Measurements from ENCODE around the gene KRTAP5-4.
"Not testable (repeated sequence)": the region's sequence is repeated elsewhere in the genome, so short reads cannot be mapped to it uniquely, and the experiment has no call there.

The KRTAP5-4 gene

DNA sequence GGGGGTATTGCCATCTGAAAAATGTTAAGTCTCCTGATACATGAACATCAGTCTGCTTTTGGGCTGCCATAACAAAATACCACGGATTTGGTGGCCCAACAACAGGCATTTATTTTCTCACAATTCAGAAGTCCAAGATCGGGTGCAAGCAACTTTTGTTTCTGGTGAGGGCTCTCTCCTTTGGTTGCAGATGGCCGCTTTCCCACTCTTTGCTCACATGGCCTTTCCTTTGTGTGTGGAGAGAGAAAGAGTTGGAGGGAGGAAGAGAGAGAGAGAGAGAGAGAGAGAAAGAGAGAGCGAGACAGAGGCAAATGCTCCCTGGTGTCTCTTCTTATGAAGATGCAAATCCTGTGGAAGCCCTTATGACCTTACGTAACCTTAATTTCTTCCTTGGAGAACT lies 21.3 kb downstream of the KRTAP5-4 start:
- DNase-seq (ENCODE audit: low read depth), result no peak

DNA sequence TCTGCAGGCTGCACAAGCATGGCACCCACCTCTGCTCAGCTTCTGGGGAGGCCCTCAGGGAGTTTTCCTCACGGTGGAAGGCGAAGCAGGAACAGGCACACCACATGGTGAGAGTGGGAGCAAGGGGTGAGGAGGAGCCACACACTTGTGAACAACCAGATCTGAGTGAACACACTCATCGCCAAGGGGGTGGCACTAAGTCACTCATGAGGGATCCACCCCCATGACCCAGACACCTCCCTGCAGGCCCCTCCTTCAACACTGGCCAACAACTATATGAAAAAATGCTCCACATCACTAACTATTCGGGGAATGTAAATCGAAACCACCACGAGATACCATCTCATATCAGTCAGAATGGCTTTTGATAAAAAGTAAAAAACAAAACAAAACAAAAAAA lies 23.1 kb downstream of the KRTAP5-4 start:
- peak; percentile 67 for DNase-seq (ENCODE audit: low read depth)

DNA sequence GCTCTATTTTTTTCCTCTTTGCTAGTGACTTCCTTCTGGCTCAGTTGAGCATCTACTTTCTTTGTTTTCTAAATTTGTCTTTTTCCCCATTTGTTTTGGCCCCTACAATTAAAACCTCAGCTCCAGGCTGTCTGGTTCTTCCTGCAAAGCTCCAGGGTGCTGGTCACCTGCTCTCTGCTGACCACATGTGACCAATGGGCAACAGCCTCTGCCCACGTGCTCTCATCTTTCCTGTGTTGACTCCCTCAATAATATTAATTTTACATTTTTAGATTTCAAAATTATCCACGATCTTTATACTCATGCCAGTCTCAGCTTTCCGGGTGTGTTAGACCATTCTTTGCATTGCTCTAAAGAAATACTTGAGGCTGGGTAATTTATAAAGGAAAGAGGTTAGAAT lies 23.5 kb downstream of the KRTAP5-4 start:
- DNase-seq (ENCODE audit: low read depth), result not testable (repeated sequence)

DNA sequence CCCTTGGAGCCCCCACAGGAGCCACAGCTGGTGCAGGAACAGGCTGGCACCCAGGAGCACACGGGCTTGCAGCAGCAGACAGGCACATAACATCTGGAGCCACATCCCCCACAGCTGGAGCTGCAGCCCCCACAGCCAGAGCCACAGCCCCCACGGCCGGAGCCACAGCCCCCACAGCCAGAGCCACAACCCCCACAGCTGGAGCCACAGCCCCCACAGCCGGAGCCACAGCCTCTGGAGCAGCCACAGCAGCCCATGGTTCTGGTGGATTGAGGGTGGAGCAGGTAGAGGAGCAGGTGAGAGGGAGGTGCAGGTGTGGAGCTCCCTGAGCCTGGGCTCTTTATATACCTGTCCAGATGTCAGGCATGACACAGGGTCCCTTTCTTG lies 24.0 kb downstream of the KRTAP5-4 start, which contains the start of gene KRTAP5-2:
TSS of gene KRTAP5-2 (minus strand) at position 301 of the 387 bp plus-strand sequence. CDS start at position 257, 44 bp downstream.
- DNase-seq (ENCODE audit: low read depth), result no peak

DNA sequence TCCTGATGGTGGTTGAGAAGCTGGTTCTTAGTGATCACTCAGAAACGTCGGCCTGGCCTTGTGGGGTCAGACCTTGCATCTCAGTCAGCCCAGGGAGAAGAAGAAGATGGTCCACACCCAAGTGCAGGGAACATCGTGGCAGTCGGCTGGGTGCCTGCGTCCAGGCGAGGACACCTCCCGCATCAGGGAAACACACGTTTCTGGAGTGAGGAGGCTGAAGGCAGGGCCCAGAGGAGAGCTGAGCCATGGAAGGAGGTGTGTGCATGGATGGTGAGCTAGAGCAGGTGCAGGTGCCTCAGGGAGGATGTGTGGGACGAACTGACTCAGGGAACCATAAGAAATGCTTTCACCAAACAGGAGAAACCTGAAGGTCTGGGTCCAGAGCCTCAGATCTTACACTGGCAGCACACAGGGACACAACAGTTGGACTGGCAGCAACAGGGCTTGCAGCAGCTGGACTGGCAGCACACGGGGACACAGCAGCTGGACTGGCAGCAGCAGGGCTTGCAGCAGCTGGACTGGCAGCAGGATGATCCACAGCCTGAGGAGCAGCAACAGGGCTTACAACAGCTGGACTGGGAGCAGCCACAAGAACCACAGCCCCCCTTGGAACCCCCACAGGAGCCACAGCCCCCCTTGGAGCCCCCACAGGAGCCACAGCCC lies 24.5 kb downstream of the KRTAP5-4 start:
- DNase-seq (ENCODE audit: low read depth), result no peak

DNA sequence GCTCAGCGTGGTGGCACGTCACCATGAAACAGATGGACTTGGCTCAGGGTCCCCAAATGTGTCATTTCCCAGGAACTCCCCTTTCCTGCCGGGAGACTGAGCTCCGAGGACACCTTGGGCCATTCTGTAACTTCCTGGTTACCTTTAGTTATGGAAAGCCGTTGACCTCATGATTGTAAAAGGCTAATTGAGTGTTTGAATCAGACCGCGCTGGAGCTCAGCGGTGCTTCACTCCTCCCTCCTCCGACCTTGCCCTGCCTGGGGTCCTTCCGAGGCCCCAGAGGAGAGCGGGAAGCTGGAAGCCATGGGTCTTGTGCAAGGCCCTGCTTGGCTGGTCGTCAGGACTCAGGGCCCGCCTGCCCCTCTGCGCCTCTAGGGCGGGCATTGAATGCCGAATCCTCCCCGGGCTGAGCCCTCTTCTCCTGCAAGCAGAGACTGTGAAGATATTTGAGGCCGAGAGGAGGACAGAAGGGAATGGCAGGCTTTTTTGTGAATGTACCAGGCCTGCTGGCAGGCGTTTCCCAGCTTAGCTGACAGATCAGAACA lies 25.3 kb downstream of the KRTAP5-4 start:
- not testable (repeated sequence) for DNase-seq (ENCODE audit: low read depth)

DNA sequence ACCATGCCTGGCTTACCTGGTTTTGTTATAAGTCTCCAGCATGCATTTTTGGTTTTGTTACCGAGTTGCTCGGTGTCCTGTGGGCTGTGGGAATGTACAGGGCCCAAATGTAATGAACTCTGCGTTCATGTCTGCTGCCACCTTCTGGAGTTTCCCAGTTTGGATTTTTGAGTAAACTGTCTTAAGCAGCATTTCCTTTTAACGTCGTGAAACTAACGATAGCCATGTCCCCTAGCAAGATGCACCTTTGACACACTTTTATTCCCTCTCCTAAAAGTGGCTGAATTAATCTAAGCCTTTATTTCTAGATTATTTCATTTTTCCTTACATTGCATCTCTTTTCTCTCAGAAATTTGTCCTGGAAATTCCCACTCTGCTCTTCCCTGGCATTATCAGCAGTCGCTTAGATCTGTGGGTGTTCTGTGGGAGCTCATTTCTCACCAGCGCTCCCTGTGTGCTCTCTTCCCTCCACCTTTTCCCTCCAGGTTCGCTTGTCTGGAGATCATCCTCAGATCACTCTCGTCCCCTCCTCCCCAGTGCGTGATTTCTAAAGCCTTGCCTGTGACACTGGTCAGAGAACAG lies 25.9 kb downstream of the KRTAP5-4 start:
- peak; percentile 7 for DNase-seq (ENCODE audit: low read depth)

DNA sequence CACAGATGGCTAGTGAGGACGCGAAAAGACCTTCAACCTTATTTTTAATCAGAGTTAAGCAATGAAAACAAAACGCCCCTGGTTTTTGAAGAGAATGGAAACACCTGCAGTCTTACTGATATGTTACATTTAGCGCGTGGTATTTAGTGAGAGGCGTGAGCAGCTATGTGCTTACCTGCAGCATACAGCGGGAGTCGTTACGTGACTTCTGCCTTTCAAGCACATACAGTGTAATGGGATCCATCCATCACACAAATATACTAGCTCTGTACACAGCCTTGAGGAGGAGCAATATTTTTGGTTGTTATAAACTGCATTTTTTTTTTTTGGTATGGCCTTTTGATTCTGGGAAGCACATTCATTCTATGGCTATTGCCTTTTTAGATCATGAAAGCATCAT lies 29.3 kb downstream of the KRTAP5-4 start:
- DNase-seq (ENCODE audit: low read depth), result no peak

DNA sequence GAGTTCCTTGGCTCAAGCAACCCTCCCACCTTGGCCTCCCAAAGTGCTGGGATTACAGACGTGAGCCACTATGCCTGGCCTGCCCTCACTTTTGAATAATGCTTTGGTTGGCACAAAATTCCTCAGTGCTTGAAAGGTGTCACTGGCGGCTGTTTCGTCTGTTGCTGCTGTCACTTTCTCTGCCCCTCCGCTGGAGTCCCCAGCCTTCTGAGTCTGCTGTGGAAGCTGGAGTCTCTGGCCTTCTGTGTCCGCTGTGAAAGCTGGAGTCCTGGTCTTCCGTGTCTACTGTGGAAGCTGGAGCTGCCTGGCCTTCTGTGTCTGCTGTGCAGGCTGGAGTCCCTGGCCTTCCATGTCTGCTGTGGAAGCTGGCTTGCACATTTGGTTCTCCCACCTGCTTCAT lies 31.9 kb downstream of the KRTAP5-4 start:
- no peak for DNase-seq (ENCODE audit: low read depth)

DNA sequence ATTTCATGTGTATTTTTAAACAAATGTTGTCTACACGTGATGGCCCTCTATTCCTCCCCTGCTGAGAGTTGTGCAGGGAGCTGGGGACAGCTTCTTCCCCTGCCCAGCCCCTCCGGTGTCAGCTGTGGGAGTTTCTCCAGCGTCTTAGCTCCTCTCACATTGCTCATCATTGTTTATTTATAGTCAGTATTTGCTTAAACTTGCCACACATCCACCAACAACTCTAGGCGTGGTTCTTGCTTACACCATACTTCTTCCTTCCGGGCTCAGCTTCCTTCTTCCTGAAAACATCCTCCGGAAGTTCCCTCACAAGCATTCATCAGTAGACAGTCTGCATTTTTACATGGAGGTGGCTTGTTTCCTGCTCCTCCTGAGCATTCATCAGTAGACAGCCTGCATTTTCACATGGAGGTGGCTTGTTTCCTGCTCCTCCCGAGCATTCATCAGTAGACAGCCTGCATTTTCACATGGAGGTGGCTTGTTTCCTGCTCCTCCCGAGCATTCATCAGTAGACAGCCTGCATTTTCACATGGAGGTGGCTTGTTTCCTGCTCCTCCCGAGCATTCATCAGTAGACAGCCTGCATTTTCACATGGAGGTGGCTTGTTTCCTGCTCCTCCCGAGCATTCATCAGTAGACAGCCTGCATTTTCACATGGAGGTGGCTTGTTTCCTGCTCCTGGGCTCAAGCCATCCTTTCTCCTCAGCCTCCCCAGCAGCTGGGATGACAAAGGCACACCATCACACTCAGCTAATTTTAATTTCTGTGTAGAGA lies 32.6 kb downstream of the KRTAP5-4 start:
- DNase-seq (ENCODE audit: low read depth), result not testable (repeated sequence)

DNA sequence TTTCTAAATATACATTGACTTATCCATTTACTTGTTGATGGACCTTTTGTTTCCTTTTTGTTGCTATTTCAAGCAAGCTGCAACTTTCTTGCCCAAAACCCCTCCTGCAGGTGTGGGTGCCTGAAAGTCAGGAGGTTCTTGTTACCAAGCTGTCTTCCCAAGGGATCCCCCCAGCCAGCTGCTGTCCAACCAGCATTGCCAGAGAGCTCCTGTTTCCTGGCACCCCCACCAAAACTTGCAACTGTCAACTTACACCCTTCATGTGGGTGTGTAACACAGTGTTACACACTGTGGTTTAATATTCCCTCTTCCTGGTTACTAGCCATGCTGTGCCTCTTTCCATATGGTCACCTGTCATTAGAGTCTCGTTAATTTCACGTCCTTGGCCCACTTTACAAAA lies 35.2 kb downstream of the KRTAP5-4 start:
- DNase-seq (ENCODE audit: low read depth), result no peak

DNA sequence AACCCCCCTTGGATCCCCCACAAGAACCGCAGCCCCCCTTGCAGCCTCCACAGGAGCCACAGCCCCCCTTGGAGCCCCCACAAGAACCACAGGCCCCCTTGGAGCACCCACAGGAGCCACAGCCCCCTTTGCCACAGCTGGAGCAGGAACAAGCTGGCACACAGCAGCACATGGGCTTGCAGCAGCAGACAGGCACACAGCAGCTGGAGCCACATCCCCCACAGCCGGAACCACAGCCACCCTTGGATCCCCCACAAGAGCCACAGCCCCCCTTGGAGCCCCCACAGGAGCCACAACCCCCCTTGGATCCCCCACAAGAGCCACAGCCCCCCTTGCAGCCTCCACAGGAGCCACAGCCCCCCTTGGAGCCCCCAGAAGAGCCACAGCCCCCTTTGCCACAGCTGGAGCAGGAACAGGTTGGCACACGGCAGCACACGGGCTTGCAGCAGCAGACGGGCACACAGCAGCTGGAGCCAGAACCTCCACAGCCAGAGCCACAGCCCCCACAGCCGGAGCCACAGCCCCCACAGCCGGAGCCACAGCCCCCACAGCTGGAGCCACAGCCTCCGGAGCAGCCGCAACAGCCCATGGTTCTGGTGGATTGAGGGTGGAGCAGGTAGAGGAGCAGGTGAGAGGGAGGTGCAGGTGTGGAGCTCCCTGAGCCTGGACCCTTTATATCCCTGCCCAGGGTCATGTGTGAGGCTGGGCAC lies 37.1 kb downstream of the KRTAP5-4 start, which contains the start of gene KRTAP5-1:
TSS of gene KRTAP5-1 (minus strand) at position 623 of the 710 bp plus-strand sequence. CDS start at position 589, 34 bp downstream.
- not testable (repeated sequence) for DNase-seq (ENCODE audit: low read depth)

DNA sequence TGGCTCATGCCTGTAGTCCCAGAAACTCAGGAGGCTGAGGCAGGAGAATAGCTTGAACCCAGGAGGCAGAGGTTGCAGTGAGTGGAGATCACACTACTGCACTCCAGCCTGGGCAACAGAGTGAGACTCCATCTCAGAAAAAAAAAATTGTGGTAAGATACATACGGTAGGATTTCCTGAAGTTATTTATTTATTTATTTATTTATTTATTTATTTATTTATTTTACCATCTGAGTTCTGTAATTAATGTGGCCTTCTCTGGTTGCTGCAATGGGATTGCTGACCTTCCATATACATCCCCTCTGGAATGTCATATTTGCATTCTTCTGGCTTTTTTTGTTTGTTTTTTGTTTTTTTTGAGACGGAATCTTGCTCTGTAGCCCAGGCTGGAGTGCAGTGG lies 39.0 kb downstream of the KRTAP5-4 start:
- DNase-seq (ENCODE audit: low read depth), result not testable (repeated sequence)

DNA sequence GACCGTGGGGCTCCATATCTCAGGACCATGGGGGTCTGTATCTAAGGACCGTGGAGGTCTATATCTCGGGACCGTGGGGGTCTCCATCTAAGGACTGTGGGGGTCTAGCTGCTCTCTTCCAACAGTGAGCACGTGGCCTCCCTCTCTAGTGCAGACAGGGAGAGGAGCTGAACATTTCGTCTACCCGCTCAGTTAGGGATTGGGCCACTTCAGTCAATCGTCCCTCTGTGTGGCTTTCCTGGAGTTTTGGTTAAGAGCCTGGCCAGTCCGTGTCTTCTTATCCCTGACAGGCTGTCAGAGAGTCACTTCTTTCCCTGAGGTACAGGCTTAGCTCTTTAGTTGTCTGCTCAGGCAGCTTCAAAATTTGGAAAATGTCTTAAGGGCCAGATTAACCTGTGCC lies 40.0 kb downstream of the KRTAP5-4 start:
- DNase-seq (ENCODE audit: low read depth), result no peak

DNA sequence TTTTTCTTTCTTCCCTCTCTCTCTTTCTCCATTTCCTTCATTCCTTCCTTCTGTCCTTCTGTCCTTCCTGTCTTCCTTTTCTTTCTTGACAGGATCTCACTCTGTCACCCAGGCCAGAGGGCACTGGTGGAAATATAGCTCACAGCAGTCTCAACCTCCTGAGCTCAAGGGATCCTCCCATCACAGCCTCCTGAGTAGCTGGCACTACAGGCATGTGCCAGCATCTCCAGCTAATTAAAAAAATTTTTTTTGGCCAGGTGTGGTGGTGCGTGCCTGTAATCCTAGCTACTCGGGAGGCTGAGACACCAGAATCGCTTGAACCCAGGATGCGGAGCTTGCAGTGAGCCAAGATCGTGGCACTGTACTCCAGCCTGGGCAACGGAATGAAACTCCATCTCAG lies 45.1 kb downstream of the KRTAP5-4 start:
- DNase-seq (ENCODE audit: low read depth), result no peak

DNA sequence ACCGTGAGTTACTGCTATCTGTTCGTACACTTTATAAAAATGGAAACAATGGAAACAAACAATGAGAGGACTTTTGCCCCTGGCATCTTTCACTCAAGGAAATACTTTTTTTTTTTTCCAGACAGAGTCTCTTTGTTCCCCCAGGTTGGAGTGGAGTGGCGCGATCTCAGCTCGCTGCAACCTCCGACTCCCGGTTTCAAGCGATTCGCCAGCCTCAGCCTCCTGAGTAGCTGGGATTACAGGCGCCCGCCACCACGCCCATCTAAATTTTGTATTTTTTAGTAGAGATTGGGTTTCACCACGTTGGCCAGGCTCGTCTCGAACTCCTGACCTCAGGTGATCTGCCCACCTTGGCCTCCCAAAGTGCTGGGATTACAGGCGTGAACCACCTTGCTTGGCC lies 46.2 kb downstream of the KRTAP5-4 start:
- not testable (repeated sequence) for DNase-seq (ENCODE audit: low read depth)

DNA sequence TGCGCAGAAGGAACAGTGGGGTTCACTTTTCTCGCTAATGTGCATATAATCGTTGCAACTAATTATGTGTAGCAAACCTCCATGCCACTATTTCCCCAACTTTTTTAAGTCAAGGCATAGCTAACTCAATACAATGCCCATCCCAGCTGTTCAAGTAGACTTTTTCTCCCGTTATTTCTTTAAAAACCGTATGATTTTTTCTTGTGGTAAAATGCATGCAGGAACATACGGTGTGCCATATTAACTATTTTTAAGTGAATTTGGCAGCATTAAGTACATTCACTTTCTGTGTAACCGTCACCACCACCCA lies 47.0 kb downstream of the KRTAP5-4 start:
- no peak for DNase-seq (ENCODE audit: low read depth)

DNA sequence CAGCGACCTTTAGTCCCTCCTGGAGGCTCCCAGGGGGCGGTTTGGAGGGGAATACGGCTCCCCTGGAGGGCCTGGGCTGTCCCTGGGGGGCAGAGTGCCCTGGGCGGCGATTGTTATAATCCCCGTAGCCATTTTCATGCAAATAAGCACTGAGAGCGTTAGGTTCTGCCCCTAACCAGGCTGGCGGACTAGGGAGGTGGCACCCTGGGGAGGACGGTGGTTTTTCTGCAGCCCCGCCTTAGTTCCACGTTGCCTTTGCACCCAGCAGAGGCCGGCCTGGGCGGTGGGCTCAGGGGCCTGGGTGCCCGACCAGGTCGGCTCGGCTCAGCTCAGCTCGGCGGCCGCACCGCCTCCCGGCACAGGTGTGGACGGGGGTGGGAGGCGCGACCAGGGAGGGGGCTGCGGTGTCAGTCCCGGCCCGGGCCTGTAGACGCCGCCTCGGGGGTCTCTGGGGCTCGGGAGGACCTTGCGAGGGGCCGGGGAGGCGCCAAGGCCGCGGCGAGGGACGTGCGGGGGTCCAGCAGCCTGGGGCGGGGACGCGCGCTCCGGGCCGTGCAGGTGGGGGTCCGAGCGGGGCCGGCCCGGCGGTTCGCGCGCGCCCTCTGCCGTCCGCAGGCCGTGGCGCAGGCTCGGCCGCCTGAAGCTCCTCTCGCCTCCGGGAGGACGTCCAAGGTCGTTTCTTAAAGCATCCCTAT lies 47.6 kb downstream of the KRTAP5-4 start:
- DNase-seq (ENCODE audit: low read depth), result peak; percentile 52

DNA sequence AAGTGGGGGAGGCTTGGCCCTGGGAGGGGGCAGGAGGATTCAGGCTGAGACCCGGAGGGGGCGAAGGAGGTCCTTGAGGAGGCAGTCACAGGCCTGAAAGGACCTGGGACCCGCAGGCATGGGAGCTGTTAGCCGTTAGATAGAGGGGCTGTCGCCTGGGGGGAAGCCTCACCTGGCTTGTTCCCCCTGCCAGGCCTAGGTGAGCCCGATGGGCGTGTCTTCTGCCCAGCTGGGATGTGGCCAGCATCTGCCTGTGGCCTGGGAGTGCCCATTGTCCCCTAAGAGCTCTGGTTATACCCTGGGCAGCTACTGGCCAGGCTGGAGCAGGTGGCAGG lies 48.1 kb downstream of the KRTAP5-4 start:
- no peak for DNase-seq (ENCODE audit: low read depth)

DNA sequence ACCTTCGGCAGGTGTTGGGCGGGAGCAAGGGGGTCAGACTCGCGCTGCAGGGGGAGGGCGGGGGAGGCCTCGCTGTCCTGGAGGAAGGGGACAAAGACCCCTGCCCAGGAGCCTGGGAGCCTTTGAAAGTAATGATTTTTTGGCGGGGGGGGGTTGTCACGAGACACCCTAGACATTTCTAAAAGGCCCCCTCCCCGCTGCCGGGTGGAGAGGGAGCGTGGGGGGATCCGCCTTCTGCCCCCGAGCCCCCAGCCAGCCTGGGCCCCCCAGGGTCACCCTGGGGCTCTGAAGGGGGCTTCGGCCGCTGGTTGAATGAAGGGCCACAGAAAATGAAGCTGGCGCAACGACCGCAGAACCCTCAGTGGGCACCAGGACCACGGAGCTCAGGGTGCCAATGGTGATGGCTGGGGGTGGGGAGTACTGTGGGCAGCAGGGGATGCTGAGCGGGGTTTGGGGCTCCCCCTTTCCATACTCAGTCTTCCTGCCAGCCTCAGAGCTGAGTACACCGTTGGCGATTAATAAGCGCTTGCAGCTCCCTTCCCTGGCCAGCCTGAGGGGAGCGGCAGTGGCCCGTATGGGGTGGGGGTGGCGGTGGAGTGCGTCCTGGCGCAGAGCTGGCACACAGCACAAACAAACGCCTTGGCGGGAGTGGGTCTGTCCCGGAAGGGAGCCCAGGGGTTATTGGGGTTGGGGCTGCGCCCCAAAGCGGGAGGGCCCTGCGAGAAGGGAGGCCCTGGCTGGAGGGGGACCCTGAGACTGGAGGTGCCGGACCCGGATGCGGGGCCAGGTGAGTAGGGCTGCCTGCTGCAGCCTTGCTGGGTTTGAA lies 48.6 kb downstream of the KRTAP5-4 start:
- no peak for DNase-seq (ENCODE audit: low read depth)
